NK-92 (cell line): ENCODE results near the gene TGFBI.

Experiments used
- DNase-seq: peaks from one replicate; lab custom pipeline; 2025; ENCODE audit not compliant: unreplicated experiment; lab: John Stamatoyannopoulos, UW

Gene TGFBI

DNA sequence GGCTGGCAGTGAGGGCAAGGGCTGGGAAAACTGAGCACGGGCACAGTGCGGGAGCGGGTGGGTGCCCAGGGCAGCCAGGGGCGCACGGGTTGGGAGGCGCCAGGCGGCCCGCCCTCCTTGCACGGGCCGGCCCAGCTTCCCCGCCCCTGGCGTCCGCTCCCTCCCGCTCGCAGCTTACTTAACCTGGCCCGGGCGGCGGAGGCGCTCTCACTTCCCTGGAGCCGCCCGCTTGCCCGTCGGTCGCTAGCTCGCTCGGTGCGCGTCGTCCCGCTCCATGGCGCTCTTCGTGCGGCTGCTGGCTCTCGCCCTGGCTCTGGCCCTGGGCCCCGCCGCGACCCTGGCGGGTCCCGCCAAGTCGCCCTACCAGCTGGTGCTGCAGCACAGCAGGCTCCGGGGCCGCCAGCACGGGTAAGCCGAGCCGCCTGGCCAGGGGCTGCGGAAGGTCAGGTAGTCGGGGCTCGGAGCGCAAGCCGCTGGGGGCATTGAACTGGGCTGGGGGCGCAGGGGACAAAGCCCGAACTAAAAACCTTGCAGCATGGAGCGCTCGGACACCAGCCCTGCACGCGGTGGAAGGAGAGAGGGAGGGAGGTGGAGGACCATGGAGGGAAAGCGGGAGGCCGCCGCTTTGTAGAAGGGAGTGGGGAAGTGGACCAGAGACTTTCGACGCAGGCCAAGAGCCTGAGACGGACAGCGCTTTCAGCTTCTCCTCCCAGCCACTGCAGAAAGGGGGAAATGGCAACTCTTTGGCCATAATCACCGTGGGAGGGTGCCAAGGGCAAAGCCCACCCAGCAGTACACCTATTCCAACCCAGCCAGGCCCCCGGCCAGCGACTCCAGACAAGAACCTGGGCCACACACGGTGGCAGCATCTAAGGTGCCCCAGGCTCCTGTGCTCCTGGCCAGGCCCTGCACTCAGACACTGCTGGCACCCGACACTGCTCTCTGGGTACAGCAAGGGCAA is at the start of gene TGFBI:
Gene TGFBI (plus strand): TSS at position 207 of the 961 bp plus-strand sequence. CDS start 68 bp downstream, at position 275.
- no peak for DNase-seq

- DNase-seq = no peak
Measured at GRCh38 chr5:135978993-135979392, 49.8 kb upstream of the TGFBI start.

DNA sequence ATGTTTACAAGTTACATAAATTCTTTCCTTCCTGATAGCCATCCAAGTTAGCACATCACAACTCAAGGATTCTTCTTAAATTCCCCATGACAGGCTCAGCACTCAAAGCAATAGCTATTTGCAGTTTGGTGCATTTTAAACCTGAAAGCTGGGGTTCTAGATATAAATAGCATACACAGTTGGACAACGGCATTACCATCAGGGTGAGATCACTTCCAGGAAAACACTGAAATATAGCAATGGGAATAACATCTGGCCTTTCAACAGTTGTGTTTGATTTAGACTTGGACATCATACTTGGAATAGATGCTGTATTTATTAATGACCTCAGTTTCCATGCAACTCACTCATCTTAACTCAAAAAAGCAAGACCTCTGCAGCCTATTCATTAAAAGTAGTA is 49.3 kb upstream of the TGFBI start:
- no peak for DNase-seq

- no peak for DNase-seq
Measured at GRCh38 chr5:135980620-135981019, 48.2 kb upstream of the TGFBI start.

DNA sequence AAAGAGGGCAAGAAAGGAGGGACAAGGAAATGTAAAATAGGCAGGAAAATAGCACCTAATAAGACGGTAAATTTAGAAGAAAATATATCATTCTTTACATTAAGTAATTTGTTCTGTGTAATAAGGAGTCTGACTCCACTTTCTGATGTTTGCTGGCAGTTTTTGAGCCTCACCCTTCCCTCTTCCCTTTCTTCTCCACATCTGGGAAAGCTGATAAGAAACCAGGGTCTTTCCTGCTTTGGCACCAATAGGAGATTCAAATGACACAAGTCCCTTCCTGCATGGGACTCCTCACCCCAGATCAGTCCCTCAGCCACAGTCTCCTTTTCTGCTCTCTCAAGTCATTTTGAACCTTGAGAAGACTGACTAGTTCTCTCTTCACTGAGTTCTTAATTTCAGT is 42.8 kb upstream of the TGFBI start:
- DNase-seq = no peak

GRCh38 chr5:135986401-135986800 is 42.4 kb upstream of the TGFBI start:
- DNase-seq = no peak

DNA sequence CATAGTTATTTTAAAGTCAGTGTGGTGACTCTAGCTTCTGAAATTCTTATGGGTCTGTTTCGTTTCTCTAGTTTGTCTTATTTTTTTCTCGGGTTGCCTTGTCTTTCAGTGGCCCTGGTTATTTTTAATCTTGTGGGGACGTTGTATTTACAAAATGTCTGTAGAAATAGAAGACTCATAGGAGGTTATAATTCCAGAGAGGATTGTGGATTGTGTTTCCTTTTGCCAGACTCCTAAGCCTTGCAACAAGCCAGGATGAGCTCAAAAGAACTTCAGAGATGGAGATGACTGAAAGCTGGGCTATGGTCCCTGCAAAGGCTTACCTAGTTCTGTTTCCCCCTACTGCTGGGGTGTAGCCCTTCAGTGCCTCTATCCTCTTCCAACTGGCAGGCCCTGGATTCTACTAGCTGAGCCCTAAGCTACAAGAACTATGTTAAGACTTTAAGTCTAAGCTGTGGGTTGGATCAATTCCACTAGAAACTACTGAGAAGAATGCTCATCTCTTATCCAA is 41.8 kb upstream of the TGFBI start:
- no peak for DNase-seq

GRCh38 chr5:135988546-135988945 is 40.2 kb upstream of the TGFBI start:
- DNase-seq = no peak

GRCh38 chr5:135989686-135990085 is 39.1 kb upstream of the TGFBI start:
- DNase-seq = no peak

- no peak for DNase-seq
Measured at GRCh38 chr5:135990528-135991255, 38.1 kb upstream of the TGFBI start.

GRCh38 chr5:135991429-135991828 is 37.4 kb upstream of the TGFBI start:
- no peak for DNase-seq

GRCh38 chr5:135993335-135993879 is 35.4 kb upstream of the TGFBI start:
- no peak for DNase-seq

GRCh38 chr5:135993880-135994636 is 34.7 kb upstream of the TGFBI start:
- no peak for DNase-seq

- no peak for DNase-seq
Measured at GRCh38 chr5:135995976-135996375, 32.8 kb upstream of the TGFBI start.

GRCh38 chr5:135996611-135997010 is 32.2 kb upstream of the TGFBI start:
- no peak for DNase-seq

GRCh38 chr5:135997673-135998335 is 31.0 kb upstream of the TGFBI start:
- no peak for DNase-seq

- DNase-seq = no peak
Measured at GRCh38 chr5:135998889-135999288, 29.9 kb upstream of the TGFBI start.

GRCh38 chr5:135999406-136000139 is 29.2 kb upstream of the TGFBI start:
- DNase-seq = no peak

GRCh38 chr5:136000147-136000546 is 28.6 kb upstream of the TGFBI start:
- DNase-seq = no peak

GRCh38 chr5:136000932-136001331 is 27.9 kb upstream of the TGFBI start:
- DNase-seq = no peak
